Activated naive CD8-positive, alpha-beta T cell treated with anti-CD3 and anti-CD28 coated beads for 36 hours (primary cell): ENCODE data around the gene MTA3. TPM values are rescaled to one million over a fixed set of nuclear protein-coding genes. Genes with fewer than 3 reads are reported as not detected.

Experiments
- DNase-seq: peaks from one replicate; pipeline ENCODE4 v3.0.0; 2021
- H3K27ac Mint-ChIP-seq: one replicate; pipeline ENCODE4 v1.8.0; 2022; ENCODE audit warnings: mild to moderate bottlenecking, moderate library complexity, mixed read lengths
- H3K27me3 Mint-ChIP-seq: one replicate; pipeline ENCODE4 v1.8.0; 2022; ENCODE audit warnings: mild to moderate bottlenecking, mixed read lengths
- H3K36me3 Mint-ChIP-seq: one replicate; pipeline ENCODE4 v1.8.0; 2021; ENCODE audit warnings: mild to moderate bottlenecking, mixed read lengths
- H3K4me1 Mint-ChIP-seq: one replicate; pipeline ENCODE4 v1.8.0; 2021; ENCODE audit warnings: mixed read lengths
- H3K4me3 Mint-ChIP-seq: one replicate; pipeline ENCODE4 v1.8.0; 2022; ENCODE audit warnings: mild to moderate bottlenecking, moderate library complexity, mixed read lengths
- H3K9me3 Mint-ChIP-seq: one replicate; pipeline ENCODE4 v1.8.0; 2022; ENCODE audit warnings: mixed read lengths
- total RNA-seq, 2 experiments: library from RNA; stranded (reverse); gene quantifications; one replicate each; pipeline ENCODE4 v1.2.3, GENCODE V29; 2021

The MTA3 gene
- total RNA-seq, 2 experiments from 2014 or later, result 32.0 to 34.7 TPM

- Mint-ChIP-seq H3K27ac (peak overlapping the region; percentile 54), H3K4me3 (no peak overlapping the region), H3K4me1 (peaks cover 64% of the 10 kb centered on the region), H3K36me3 (peaks cover 18% of the 10 kb centered on the region), H3K9me3 (no peaks in the 10 kb centered on the region), H3K27me3 (no peaks in the 10 kb centered on the region)
- DNase-seq, result no peak
These were observed 84.6 kb downstream of the MTA3 start for GRCh38 chr2:42653039-42653438.

- Mint-ChIP-seq H3K27me3 (no peaks in the 10 kb centered on the region), H3K36me3 (peaks cover 17% of the 10 kb centered on the region), H3K4me1 (peaks cover 58% of the 10 kb centered on the region), H3K9me3 (no peaks in the 10 kb centered on the region), H3K4me3 (no peak overlapping the region), H3K27ac (peak overlapping the region; percentile 39)
- DNase-seq, result no peak
These were observed 85.5 kb downstream of the MTA3 start for GRCh38 chr2:42653908-42654445.

- peaks cover 32% of the 10 kb centered on the region for H3K4me1 Mint-ChIP-seq
- H3K36me3 Mint-ChIP-seq, result peaks cover 14% of the 10 kb centered on the region
- no peaks in the 10 kb centered on the region for H3K27me3 Mint-ChIP-seq
- H3K27ac Mint-ChIP-seq, result no peak overlapping the region
- H3K9me3 Mint-ChIP-seq, result no peaks in the 10 kb centered on the region
- no peak for DNase-seq
- H3K4me3 Mint-ChIP-seq, result no peak overlapping the region
These were observed 89.9 kb downstream of the MTA3 start for GRCh38 chr2:42658306-42658705.

GRCh38 chr2:42659609-42660008 lies 91.2 kb downstream of the MTA3 start:
- Mint-ChIP-seq H3K9me3 (no peaks in the 10 kb centered on the region), H3K27me3 (no peaks in the 10 kb centered on the region), H3K36me3 (peaks cover 14% of the 10 kb centered on the region), H3K4me3 (no peak overlapping the region), H3K4me1 (peaks cover 26% of the 10 kb centered on the region), H3K27ac (no peak overlapping the region)
- no peak for DNase-seq

- H3K27me3 Mint-ChIP-seq, result no peaks in the 10 kb centered on the region
- DNase-seq, result peak; percentile 60
These were observed 94.8 kb downstream of the MTA3 start for GRCh38 chr2:42663106-42663780.

GRCh38 chr2:42663828-42664227 lies 95.4 kb downstream of the MTA3 start:
- no peaks in the 10 kb centered on the region for H3K9me3 Mint-ChIP-seq
- no peak overlapping the region for H3K4me3 Mint-ChIP-seq
- H3K36me3 Mint-ChIP-seq, result peaks cover 5% of the 10 kb centered on the region
- H3K4me1 Mint-ChIP-seq, result peaks cover 22% of the 10 kb centered on the region
- H3K27ac Mint-ChIP-seq, result peak overlapping the region; percentile 6
- no peak for DNase-seq
- no peaks in the 10 kb centered on the region for H3K27me3 Mint-ChIP-seq

More at GRCh38 chr2:42663106-42663780, 94.8 kb downstream of the MTA3 start:
- Mint-ChIP-seq H3K4me3 (no peak overlapping the region), H3K36me3 (peaks cover 6% of the 10 kb centered on the region), H3K27ac (peak overlapping the region; percentile 57), H3K9me3 (no peaks in the 10 kb centered on the region), H3K4me1 (peaks cover 22% of the 10 kb centered on the region)

GRCh38 chr2:42673989-42674579 lies 105.7 kb downstream of the MTA3 start:
- no peaks in the 10 kb centered on the region for H3K9me3 Mint-ChIP-seq
- peaks cover 11% of the 10 kb centered on the region for H3K4me1 Mint-ChIP-seq
- H3K27ac Mint-ChIP-seq, result no peak overlapping the region

GRCh38 chr2:42675815-42676214 lies 107.4 kb downstream of the MTA3 start:
- Mint-ChIP-seq H3K4me1 (peaks cover 3% of the 10 kb centered on the region), H3K27me3 (no peaks in the 10 kb centered on the region), H3K9me3 (no peaks in the 10 kb centered on the region), H3K27ac (no peak overlapping the region), H3K36me3 (peaks cover 5% of the 10 kb centered on the region), H3K4me3 (no peak overlapping the region)
- no peak for DNase-seq

More at GRCh38 chr2:42673989-42674579, 105.7 kb downstream of the MTA3 start:
- no peak for DNase-seq
- Mint-ChIP-seq H3K27me3 (no peaks in the 10 kb centered on the region), H3K36me3 (peaks cover 5% of the 10 kb centered on the region), H3K4me3 (no peak overlapping the region)

- DNase-seq, result no peak
- H3K9me3 Mint-ChIP-seq, result no peaks in the 10 kb centered on the region
- H3K27me3 Mint-ChIP-seq, result no peaks in the 10 kb centered on the region
- no peak overlapping the region for H3K4me3 Mint-ChIP-seq
- H3K36me3 Mint-ChIP-seq, result peaks cover 12% of the 10 kb centered on the region
- peaks cover 2% of the 10 kb centered on the region for H3K4me1 Mint-ChIP-seq
- H3K27ac Mint-ChIP-seq, result no peak overlapping the region
These were observed 116.9 kb downstream of the MTA3 start for GRCh38 chr2:42685303-42685702.

GRCh38 chr2:42693013-42693615 lies 124.7 kb downstream of the MTA3 start:
- H3K4me3 Mint-ChIP-seq, result no peak overlapping the region
- DNase-seq, result no peak
- no peak overlapping the region for H3K27ac Mint-ChIP-seq
- no peaks in the 10 kb centered on the region for H3K9me3 Mint-ChIP-seq
- no peaks in the 10 kb centered on the region for H3K27me3 Mint-ChIP-seq
- H3K4me1 Mint-ChIP-seq, result peaks cover 6% of the 10 kb centered on the region
- H3K36me3 Mint-ChIP-seq, result peaks cover 9% of the 10 kb centered on the region

GRCh38 chr2:42693688-42694479 lies 125.5 kb downstream of the MTA3 start:
- no peak for DNase-seq
- no peaks in the 10 kb centered on the region for H3K27me3 Mint-ChIP-seq
- H3K9me3 Mint-ChIP-seq, result no peaks in the 10 kb centered on the region
- H3K4me1 Mint-ChIP-seq, result peaks cover 6% of the 10 kb centered on the region
- H3K27ac Mint-ChIP-seq, result no peak overlapping the region
- H3K4me3 Mint-ChIP-seq, result no peak overlapping the region
- H3K36me3 Mint-ChIP-seq, result peaks cover 7% of the 10 kb centered on the region

GRCh38 chr2:42696987-42697386 lies 128.6 kb downstream of the MTA3 start:
- H3K4me1 Mint-ChIP-seq, result peaks cover 5% of the 10 kb centered on the region
- H3K27me3 Mint-ChIP-seq, result no peaks in the 10 kb centered on the region
- H3K36me3 Mint-ChIP-seq, result peaks cover 2% of the 10 kb centered on the region
- H3K4me3 Mint-ChIP-seq, result no peak overlapping the region
- no peak overlapping the region for H3K27ac Mint-ChIP-seq
- no peak for DNase-seq
- H3K9me3 Mint-ChIP-seq, result no peaks in the 10 kb centered on the region

- H3K4me1 Mint-ChIP-seq, result no peaks in the 10 kb centered on the region
- H3K9me3 Mint-ChIP-seq, result no peaks in the 10 kb centered on the region
- H3K36me3 Mint-ChIP-seq, result peaks cover 2% of the 10 kb centered on the region
- H3K27me3 Mint-ChIP-seq, result no peaks in the 10 kb centered on the region
- no peak for DNase-seq
- no peak overlapping the region for H3K27ac Mint-ChIP-seq
- no peak overlapping the region for H3K4me3 Mint-ChIP-seq
These were observed 130.5 kb downstream of the MTA3 start for GRCh38 chr2:42698940-42699339.

GRCh38 chr2:42706836-42707235 lies 138.4 kb downstream of the MTA3 start:
- Mint-ChIP-seq H3K9me3 (no peaks in the 10 kb centered on the region), H3K27ac (no peak overlapping the region), H3K36me3 (peaks cover 2% of the 10 kb centered on the region), H3K27me3 (no peaks in the 10 kb centered on the region), H3K4me3 (no peak overlapping the region), H3K4me1 (no peaks in the 10 kb centered on the region)
- no peak for DNase-seq

- no peak overlapping the region for H3K4me3 Mint-ChIP-seq
- no peaks in the 10 kb centered on the region for H3K9me3 Mint-ChIP-seq
- H3K27ac Mint-ChIP-seq, result no peak overlapping the region
- H3K4me1 Mint-ChIP-seq, result no peaks in the 10 kb centered on the region
- DNase-seq, result no peak
- no peaks in the 10 kb centered on the region for H3K27me3 Mint-ChIP-seq
- H3K36me3 Mint-ChIP-seq, result peaks cover 2% of the 10 kb centered on the region
These were observed 139.7 kb downstream of the MTA3 start for GRCh38 chr2:42708179-42708578.
